Gastroesophageal sphincter (tissue), 3 donors: ENCODE measurements around the gene GMNN.
"Not testable (repeated sequence)": the region's sequence is repeated elsewhere in the genome, so short reads cannot be mapped to it uniquely, and the experiment has no call there.

ENCODE experiments used
- EP300 ChIP-seq: sonication (generic); formaldehyde crosslinking; IDR thresholded peaks from one replicate; pipeline ENCODE4 v1.6.1; 2017; ENCODE audit warnings: antibody characterized with exemption, mild to moderate bottlenecking
- POLR2A ChIP-seq, 2 donors: fragments of 450-650 bp; IDR thresholded peaks; one replicate each; pipeline ENCODE4 v1.6.1; 2017; ENCODE audit warnings: antibody characterized with exemption in 2 of 2, mild to moderate bottlenecking in 2 of 2, moderate library complexity in 1 of 2
- POLR2AphosphoS5 ChIP-seq: sonication (generic); formaldehyde crosslinking; IDR thresholded peaks from one replicate; pipeline ENCODE4 v1.6.1; 2017; ENCODE audit warnings: antibody characterized with exemption
- TF ChIP-seq, protein P1 (sequence below), 4 experiments: fragments of 200-600 bp in 2 of 4; fragments of 450-650 bp in 2 of 4; sonication (generic) in 1 of 4; IDR thresholded peaks; one replicate each; pipeline ENCODE4 v1.5.1; 2017 to 2019; ENCODE audit warnings: antibody characterized with exemption in 4 of 4, mild to moderate bottlenecking in 2 of 4, moderate library complexity in 2 of 4

DNA sequence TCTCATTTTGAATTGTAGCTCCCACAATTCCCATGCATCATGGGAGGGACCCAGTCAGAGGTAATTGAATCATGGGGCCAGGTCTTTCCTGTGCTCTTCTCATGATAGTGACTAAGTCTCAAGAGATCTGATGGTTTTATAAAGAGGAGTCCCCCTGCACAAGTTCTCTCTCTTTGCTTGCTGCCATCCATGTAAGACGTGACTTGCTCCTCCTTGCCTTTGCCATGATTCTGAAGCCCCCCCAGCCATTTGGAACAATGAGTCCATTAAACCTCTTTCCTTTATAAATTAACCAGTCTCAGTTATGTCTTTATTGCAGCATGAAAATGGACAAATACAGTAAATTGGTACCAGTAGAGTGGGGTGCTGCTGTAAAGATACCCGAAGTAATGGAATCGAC, 44.1 kb upstream of the GMNN start:
- TF ChIP-seq, protein P1, sequence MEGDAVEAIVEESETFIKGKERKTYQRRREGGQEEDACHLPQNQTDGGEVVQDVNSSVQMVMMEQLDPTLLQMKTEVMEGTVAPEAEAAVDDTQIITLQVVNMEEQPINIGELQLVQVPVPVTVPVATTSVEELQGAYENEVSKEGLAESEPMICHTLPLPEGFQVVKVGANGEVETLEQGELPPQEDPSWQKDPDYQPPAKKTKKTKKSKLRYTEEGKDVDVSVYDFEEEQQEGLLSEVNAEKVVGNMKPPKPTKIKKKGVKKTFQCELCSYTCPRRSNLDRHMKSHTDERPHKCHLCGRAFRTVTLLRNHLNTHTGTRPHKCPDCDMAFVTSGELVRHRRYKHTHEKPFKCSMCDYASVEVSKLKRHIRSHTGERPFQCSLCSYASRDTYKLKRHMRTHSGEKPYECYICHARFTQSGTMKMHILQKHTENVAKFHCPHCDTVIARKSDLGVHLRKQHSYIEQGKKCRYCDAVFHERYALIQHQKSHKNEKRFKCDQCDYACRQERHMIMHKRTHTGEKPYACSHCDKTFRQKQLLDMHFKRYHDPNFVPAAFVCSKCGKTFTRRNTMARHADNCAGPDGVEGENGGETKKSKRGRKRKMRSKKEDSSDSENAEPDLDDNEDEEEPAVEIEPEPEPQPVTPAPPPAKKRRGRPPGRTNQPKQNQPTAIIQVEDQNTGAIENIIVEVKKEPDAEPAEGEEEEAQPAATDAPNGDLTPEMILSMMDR (IDR thresholded peaks at IDR 0.05) = not testable (repeated sequence)
- TF ChIP-seq POLR2AphosphoS5; POLR2A (IDR thresholded peaks at IDR 0.05); EP300: not testable (repeated sequence)
